ENCODE measurements around the gene MYO16. TPM values are rescaled to one million over a fixed set of nuclear protein-coding genes. Genes with fewer than 3 reads are reported as not detected.

The MYO16 gene
- total and polyA plus RNA-seq, 7 donors, result under 0.01 to 0.33 (median 0.28) TPM; not detected in 2

DNA sequence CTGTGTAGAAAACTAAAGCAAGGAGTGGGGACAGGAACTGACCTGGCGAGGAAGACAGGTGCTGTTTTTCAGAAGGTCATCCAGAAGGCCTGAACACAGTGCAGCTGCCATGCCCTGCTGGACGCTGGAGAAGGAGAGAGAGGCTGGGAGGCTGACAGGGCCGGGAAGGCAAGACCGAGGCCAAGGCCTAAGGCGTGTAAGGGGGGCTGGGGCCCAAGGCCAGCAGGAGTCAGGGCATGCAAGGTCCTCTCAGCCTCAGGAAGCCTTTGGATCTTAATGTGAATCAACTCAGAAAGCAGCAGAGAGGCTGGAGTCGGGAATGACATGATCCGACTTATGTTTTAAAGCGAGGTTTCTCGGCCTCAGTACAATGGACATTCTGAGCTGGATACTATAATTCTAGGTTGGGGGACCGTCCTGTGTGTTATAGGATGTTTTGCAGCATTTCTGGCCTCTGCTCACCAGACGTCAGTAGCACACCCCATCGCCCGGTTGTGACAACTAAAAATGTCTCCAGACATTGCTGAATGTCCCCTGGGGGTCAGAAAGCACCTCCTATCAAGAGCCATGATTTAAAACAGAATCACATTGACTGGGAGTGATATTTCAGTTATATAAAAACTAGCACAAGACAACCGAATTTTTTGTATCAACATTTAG lies 530.4 kb downstream of the MYO16 start:
- TF ChIP-seq EP300 (IDR thresholded peaks at IDR 0.05) (no peak), POLR2AphosphoS5 (IDR thresholded peaks at IDR 0.05) (no peak), POLR2A (IDR thresholded peaks at IDR 0.05) (no peak)
- TF ChIP-seq, protein P1, sequence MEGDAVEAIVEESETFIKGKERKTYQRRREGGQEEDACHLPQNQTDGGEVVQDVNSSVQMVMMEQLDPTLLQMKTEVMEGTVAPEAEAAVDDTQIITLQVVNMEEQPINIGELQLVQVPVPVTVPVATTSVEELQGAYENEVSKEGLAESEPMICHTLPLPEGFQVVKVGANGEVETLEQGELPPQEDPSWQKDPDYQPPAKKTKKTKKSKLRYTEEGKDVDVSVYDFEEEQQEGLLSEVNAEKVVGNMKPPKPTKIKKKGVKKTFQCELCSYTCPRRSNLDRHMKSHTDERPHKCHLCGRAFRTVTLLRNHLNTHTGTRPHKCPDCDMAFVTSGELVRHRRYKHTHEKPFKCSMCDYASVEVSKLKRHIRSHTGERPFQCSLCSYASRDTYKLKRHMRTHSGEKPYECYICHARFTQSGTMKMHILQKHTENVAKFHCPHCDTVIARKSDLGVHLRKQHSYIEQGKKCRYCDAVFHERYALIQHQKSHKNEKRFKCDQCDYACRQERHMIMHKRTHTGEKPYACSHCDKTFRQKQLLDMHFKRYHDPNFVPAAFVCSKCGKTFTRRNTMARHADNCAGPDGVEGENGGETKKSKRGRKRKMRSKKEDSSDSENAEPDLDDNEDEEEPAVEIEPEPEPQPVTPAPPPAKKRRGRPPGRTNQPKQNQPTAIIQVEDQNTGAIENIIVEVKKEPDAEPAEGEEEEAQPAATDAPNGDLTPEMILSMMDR (IDR thresholded peaks at IDR 0.05), result no peak
- no peak overlapping the region for H3K27ac ChIP-seq
- H3K9me3 ChIP-seq, result no peaks in the 10 kb centered on the region
- H3K27me3 ChIP-seq, result no peaks in the 10 kb centered on the region
- intact Hi-C loops (cut with DNase I), result loop anchor here (10.0 kb wide), 1 partner anchor 865 kb away; no protein-coding TSS in a partner anchor
- peaks cover 0 to 21% (median 20%) of the 10 kb centered on the region in 4 donors for H3K4me1 ChIP-seq
- WGBS, 2 donors, result 89 to 90% methylated on average over 14 of the region's 14 CpGs
- no peak for DNase-seq
- no peaks in the 10 kb centered on the region for H3K36me3 ChIP-seq
- no peak overlapping the region for H3K4me3 ChIP-seq

GRCh38 chr13:109160357-109160756 lies 530.9 kb downstream of the MYO16 start:
- H3K27me3 ChIP-seq, result no peaks in the 10 kb centered on the region
- intact Hi-C loops (cut with DNase I), result no loop called here
- DNase-seq, result no peak
- no peak overlapping the region for H3K4me3 ChIP-seq
- peaks cover 0 to 16% (median 15%) of the 10 kb centered on the region in 4 donors for H3K4me1 ChIP-seq
- WGBS, 2 donors, result 75 to 87% methylated on average over 4 of the region's 4 CpGs
- H3K27ac ChIP-seq, result peak overlapping the region in 1 of 4 donors; percentile 19
- TF ChIP-seq, protein P1 (IDR thresholded peaks at IDR 0.05), result no peak
- TF ChIP-seq POLR2AphosphoS5 (IDR thresholded peaks at IDR 0.05) (no peak), POLR2A (IDR thresholded peaks at IDR 0.05) (no peak), EP300 (IDR thresholded peaks at IDR 0.05) (no peak)
- H3K9me3 ChIP-seq, result no peaks in the 10 kb centered on the region
- H3K36me3 ChIP-seq, result no peaks in the 10 kb centered on the region

GRCh38 chr13:109160887-109161669 lies 531.7 kb downstream of the MYO16 start:
- no peak overlapping the region for H3K4me3 ChIP-seq
- H3K36me3 ChIP-seq, result no peaks in the 10 kb centered on the region
- TF ChIP-seq POLR2AphosphoS5 (IDR thresholded peaks at IDR 0.05), result no peak
- TF ChIP-seq, protein P1 (IDR thresholded peaks at IDR 0.05), result no peak
- 82 to 89% methylated on average over 11 of the region's 11 CpGs for WGBS, 2 donors
- no peaks in the 10 kb centered on the region for H3K9me3 ChIP-seq
- intact Hi-C loops (cut with DNase I), result no loop called here
- no peak for DNase-seq
- no peaks in the 10 kb centered on the region for H3K27me3 ChIP-seq
- peaks cover 0 to 8% (median 7%) of the 10 kb centered on the region in 4 donors for H3K4me1 ChIP-seq
- H3K27ac ChIP-seq, result peak overlapping the region in 1 of 4 donors; percentile 19

DNA sequence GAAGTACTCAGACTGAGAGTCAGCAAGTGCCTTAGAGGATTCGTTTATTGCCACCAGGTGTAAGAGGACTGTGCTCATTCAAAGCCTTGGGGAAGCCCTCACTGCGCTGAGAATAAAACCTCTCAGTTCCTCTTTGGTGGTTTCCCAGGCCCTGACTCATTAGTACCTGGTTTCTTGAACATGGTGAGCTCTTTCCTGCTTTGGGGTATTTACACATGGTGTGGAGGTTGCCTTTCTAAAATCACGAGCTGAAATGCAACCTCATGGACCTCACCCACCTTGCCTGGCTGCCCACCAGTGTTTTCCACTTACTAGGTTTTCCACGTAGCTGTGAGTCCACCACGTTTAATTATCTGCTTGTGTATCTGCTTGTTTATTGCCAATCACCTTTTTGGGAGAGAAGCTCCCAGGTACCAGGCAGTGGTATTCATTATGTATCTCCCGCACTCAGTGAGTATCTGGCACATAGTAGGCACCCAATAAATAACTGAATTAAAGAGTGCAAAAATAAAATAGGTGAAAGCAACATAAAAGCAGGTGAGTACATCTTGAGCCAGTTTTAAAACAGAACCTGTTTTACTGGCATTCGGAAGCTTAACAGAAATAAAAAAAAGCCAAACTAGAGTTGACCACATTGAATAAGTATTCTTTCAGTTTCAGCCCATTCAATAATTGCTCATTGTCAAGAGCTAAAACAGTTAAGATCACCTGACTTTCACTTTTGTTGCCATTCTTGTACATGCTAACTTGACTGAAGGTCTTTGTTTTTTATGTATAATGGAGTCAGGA lies 533.0 kb downstream of the MYO16 start:
- no peaks in the 10 kb centered on the region for H3K27me3 ChIP-seq
- H3K27ac ChIP-seq, result no peak overlapping the region
- no peaks in the 10 kb centered on the region for H3K4me1 ChIP-seq
- TF ChIP-seq EP300 (IDR thresholded peaks at IDR 0.05), result no peak
- TF ChIP-seq POLR2AphosphoS5 (IDR thresholded peaks at IDR 0.05), result no peak
- TF ChIP-seq, protein P1 (IDR thresholded peaks at IDR 0.05), result no peak
- TF ChIP-seq POLR2A (IDR thresholded peaks at IDR 0.05), result no peak
- DNase-seq, result no peak
- no peak overlapping the region for H3K4me3 ChIP-seq
- H3K36me3 ChIP-seq, result no peaks in the 10 kb centered on the region
- no peaks in the 10 kb centered on the region for H3K9me3 ChIP-seq
- intact Hi-C loops (cut with DNase I), result no loop called here
- WGBS, 2 donors, result 42 to 48% methylated on average over 7 of the region's 7 CpGs
